ENCODE measurements around the gene EPDR1. TPM values are rescaled to one million over a fixed set of nuclear protein-coding genes. Genes with fewer than 3 reads are reported as not detected.

Gene EPDR1
- polyA plus RNA-seq, 1 experiment = 3.7 TPM

DNA sequence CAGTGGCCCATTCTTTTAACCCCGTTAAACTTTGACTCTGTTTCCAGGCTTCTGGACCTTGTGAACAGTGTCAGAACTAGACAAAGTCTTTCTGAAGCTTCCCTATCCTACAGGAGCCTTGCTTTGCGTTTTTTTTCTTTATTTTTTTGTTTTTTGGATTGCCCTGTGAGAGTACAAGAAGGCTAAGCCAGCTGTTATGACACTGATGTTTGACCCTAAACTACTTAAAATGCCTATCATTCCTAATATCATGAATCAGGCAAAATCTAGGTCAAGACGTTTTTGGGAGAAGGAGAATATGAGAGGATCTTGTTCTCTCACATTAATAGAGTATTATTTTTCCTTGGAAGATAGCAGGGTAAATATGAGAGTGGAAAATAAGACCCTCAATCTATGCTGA, 79.8 kb downstream of the EPDR1 start:
- no peaks in the 10 kb centered on the region for H3K27me3 ChIP-seq (ENCODE audit: control insufficient read depth, insufficient read depth, low read length)
- ChIA-PET POLR2A (no interaction called here), CTCF (interaction anchor here (1.3 to 1.7 kb wide), 2 partner anchors 79 to 83 kb away, joined by 3 to 6 read pairs; partner anchors contain the start of gene SFRP4)
- H3K4me3 ChIP-seq (ENCODE audit: low read depth, low read length) = no peak overlapping the region
- TF ChIP-seq, protein P1, sequence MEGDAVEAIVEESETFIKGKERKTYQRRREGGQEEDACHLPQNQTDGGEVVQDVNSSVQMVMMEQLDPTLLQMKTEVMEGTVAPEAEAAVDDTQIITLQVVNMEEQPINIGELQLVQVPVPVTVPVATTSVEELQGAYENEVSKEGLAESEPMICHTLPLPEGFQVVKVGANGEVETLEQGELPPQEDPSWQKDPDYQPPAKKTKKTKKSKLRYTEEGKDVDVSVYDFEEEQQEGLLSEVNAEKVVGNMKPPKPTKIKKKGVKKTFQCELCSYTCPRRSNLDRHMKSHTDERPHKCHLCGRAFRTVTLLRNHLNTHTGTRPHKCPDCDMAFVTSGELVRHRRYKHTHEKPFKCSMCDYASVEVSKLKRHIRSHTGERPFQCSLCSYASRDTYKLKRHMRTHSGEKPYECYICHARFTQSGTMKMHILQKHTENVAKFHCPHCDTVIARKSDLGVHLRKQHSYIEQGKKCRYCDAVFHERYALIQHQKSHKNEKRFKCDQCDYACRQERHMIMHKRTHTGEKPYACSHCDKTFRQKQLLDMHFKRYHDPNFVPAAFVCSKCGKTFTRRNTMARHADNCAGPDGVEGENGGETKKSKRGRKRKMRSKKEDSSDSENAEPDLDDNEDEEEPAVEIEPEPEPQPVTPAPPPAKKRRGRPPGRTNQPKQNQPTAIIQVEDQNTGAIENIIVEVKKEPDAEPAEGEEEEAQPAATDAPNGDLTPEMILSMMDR (IDR thresholded peaks at IDR 0.05; ENCODE audit: insufficient read depth, low read depth, low read length) = no peak
- H3K36me3 ChIP-seq (ENCODE audit: control insufficient read depth, insufficient read depth, low read length) = no peaks in the 10 kb centered on the region
- peak; percentile 23 for DNase-seq (ENCODE audit: low read depth)

Other genes with a start within 250 kb of the EPDR1 start
- gene GPR141, start 236.9 kb upstream of the EPDR1 start, polyA plus RNA-seq (2011; rRNA removed) = not detected in 2 replicates
- not detected in 2 replicates for gene NME8, start 72.0 kb upstream of the EPDR1 start, polyA plus RNA-seq (2011; rRNA removed)
- 0.16 and 0.22 TPM in 2 replicates for gene SFRP4, start 3.8 kb upstream of the EPDR1 start, polyA plus RNA-seq (2011; rRNA removed)

Measured in BJ (cell line).